GM19438 (cell line): ENCODE measurements around the gene WWC2.

Experiments
- ATAC-seq: cut with Tn5 transposase; IDR thresholded peaks from one replicate; pipeline ENCODE4 v1.9.1; 2021; ENCODE audit warnings: low read depth; ENCODE audit not compliant: unreplicated experiment

WWC2 gene

GRCh38 chr4:183164963-183165362 lies 65.9 kb downstream of the WWC2 start:
- ATAC-seq = no peak

GRCh38 chr4:183165376-183165775 lies 66.3 kb downstream of the WWC2 start:
- ATAC-seq = no peak

GRCh38 chr4:183170894-183171293 lies 71.8 kb downstream of the WWC2 start:
- ATAC-seq = no peak

GRCh38 chr4:183171484-183172267 lies 72.6 kb downstream of the WWC2 start:
- ATAC-seq = no peak

- no peak for ATAC-seq
These were observed 73.8 kb downstream of the WWC2 start for GRCh38 chr4:183172881-183173280.

- ATAC-seq = no peak
These were observed 74.8 kb downstream of the WWC2 start for GRCh38 chr4:183173580-183174526.

GRCh38 chr4:183175631-183176232 lies 76.7 kb downstream of the WWC2 start:
- ATAC-seq = no peak

GRCh38 chr4:183177001-183177400 lies 77.9 kb downstream of the WWC2 start:
- no peak for ATAC-seq

GRCh38 chr4:183178201-183178600 lies 79.1 kb downstream of the WWC2 start:
- no peak for ATAC-seq

GRCh38 chr4:183180096-183180495 lies 81.0 kb downstream of the WWC2 start:
- ATAC-seq = no peak

GRCh38 chr4:183180621-183181020 lies 81.6 kb downstream of the WWC2 start:
- ATAC-seq = no peak

- ATAC-seq = no peak
These were observed 82.0 kb downstream of the WWC2 start for GRCh38 chr4:183181081-183181480.

- ATAC-seq = no peak
These were observed 84.0 kb downstream of the WWC2 start for GRCh38 chr4:183182873-183183725.

GRCh38 chr4:183183906-183184535 lies 85.0 kb downstream of the WWC2 start:
- ATAC-seq = no peak

GRCh38 chr4:183185018-183185417 lies 86.0 kb downstream of the WWC2 start:
- ATAC-seq = no peak

GRCh38 chr4:183185559-183185958 lies 86.5 kb downstream of the WWC2 start:
- ATAC-seq = no peak

GRCh38 chr4:183186813-183187212 lies 87.8 kb downstream of the WWC2 start:
- ATAC-seq = no peak

GRCh38 chr4:183190900-183191527 lies 92.0 kb downstream of the WWC2 start:
- no peak for ATAC-seq

- no peak for ATAC-seq
These were observed 92.6 kb downstream of the WWC2 start for GRCh38 chr4:183191630-183192029.
